ENCODE results near the gene SLC39A5. TPM values are rescaled to one million over a fixed set of nuclear protein-coding genes. Genes with fewer than 3 reads are reported as not detected.

SLC39A5 gene
- polyA plus RNA-seq, 1 of the 3 experiments (the other 2 are of a cell fraction) = 0.12 TPM

DNA sequence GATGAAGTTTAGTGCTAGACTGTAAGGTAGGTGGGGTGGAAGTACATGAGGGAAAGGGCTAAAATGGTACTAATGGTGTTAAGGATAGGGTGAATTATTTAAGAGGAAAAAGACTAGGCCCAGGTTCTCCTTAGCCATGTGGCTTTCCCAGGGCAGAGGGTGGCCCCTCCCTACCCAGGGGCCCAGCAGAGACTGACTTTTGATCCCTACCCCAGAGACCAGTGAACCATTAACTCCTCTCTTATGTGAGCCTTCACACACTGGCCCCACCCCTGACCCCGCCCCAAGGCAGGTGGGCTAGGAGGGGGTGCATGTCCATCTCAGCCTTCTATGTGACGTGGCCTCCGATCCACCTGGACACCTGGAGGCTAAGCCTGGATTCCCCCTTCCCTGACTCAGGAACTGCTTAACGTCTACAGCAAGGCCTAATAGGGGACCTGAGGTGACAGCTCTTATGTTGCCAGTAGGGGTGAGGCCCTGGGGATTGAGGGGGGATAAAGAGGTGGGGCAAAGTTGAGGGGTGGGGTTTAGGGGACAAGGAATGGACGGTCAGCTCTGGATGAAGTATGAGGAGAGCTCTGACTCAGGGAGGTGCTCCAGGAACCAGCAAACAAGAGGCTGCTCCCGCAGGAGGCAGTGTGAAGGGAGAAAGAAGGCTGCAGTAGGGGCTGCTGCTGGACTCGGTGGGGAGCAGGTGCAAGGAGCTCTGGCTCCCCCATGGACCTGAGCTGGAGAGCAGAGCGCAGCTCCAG is 757 bp downstream of the SLC39A5 start (continued):
- TF ChIP-seq, protein P1, sequence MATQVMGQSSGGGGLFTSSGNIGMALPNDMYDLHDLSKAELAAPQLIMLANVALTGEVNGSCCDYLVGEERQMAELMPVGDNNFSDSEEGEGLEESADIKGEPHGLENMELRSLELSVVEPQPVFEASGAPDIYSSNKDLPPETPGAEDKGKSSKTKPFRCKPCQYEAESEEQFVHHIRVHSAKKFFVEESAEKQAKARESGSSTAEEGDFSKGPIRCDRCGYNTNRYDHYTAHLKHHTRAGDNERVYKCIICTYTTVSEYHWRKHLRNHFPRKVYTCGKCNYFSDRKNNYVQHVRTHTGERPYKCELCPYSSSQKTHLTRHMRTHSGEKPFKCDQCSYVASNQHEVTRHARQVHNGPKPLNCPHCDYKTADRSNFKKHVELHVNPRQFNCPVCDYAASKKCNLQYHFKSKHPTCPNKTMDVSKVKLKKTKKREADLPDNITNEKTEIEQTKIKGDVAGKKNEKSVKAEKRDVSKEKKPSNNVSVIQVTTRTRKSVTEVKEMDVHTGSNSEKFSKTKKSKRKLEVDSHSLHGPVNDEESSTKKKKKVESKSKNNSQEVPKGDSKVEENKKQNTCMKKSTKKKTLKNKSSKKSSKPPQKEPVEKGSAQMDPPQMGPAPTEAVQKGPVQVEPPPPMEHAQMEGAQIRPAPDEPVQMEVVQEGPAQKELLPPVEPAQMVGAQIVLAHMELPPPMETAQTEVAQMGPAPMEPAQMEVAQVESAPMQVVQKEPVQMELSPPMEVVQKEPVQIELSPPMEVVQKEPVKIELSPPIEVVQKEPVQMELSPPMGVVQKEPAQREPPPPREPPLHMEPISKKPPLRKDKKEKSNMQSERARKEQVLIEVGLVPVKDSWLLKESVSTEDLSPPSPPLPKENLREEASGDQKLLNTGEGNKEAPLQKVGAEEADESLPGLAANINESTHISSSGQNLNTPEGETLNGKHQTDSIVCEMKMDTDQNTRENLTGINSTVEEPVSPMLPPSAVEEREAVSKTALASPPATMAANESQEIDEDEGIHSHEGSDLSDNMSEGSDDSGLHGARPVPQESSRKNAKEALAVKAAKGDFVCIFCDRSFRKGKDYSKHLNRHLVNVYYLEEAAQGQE (IDR thresholded peaks at IDR 0.05; ENCODE audit: low read depth, low read length) = no peak
- TF ChIP-seq TAF1 (IDR thresholded peaks at IDR 0.05; ENCODE audit: borderline replicate concordance, low read depth, low read length) (no peak), EZH2phosphoT487 (IDR thresholded peaks at IDR 0.05; ENCODE audit: borderline replicate concordance, low read depth) (no peak), EP300 (IDR thresholded peaks at IDR 0.05; ENCODE audit: borderline replicate concordance in 1 of 2, low read depth in 1 of 2, low read length in 1 of 2) (no peak), ELF1 (IDR thresholded peaks at IDR 0.05) (no peak), CHD2 (IDR thresholded peaks at IDR 0.05; ENCODE audit: low read length, partially characterized antibody) (no peak), JUND (IDR thresholded peaks at IDR 0.05) (no peak), FOSL2 (IDR thresholded peaks at IDR 0.05; ENCODE audit: borderline replicate concordance, low read depth) (no peak)

DNA sequence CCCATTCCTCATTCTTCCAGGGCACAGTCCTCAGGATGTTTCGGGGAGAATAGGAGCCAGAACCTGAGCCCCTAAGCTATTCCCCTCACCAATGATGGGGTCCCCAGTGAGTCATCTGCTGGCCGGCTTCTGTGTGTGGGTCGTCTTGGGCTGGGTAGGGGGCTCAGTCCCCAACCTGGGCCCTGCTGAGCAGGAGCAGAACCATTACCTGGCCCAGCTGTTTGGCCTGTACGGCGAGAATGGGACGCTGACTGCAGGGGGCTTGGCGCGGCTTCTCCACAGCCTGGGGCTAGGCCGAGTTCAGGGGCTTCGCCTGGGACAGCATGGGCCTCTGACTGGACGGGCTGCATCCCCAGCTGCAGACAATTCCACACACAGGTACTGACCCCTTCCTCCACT is 1.3 kb downstream of the SLC39A5 start:
- TF ChIP-seq, protein P2, sequence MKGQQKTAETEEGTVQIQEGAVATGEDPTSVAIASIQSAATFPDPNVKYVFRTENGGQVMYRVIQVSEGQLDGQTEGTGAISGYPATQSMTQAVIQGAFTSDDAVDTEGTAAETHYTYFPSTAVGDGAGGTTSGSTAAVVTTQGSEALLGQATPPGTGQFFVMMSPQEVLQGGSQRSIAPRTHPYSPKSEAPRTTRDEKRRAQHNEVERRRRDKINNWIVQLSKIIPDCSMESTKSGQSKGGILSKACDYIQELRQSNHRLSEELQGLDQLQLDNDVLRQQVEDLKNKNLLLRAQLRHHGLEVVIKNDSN (IDR thresholded peaks at IDR 0.05; ENCODE audit: borderline replicate concordance, low read depth) = no peak
- TF ChIP-seq, protein P3, sequence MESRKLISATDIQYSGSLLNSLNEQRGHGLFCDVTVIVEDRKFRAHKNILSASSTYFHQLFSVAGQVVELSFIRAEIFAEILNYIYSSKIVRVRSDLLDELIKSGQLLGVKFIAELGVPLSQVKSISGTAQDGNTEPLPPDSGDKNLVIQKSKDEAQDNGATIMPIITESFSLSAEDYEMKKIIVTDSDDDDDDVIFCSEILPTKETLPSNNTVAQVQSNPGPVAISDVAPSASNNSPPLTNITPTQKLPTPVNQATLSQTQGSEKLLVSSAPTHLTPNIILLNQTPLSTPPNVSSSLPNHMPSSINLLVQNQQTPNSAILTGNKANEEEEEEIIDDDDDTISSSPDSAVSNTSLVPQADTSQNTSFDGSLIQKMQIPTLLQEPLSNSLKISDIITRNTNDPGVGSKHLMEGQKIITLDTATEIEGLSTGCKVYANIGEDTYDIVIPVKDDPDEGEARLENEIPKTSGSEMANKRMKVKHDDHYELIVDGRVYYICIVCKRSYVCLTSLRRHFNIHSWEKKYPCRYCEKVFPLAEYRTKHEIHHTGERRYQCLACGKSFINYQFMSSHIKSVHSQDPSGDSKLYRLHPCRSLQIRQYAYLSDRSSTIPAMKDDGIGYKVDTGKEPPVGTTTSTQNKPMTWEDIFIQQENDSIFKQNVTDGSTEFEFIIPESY (IDR thresholded peaks at IDR 0.05; ENCODE audit: borderline replicate concordance, low read depth) = no peak
- TF ChIP-seq, protein P4, sequence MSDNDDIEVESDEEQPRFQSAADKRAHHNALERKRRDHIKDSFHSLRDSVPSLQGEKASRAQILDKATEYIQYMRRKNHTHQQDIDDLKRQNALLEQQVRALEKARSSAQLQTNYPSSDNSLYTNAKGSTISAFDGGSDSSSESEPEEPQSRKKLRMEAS (IDR thresholded peaks at IDR 0.05; ENCODE audit: low read depth) = no peak
- no peak for TF ChIP-seq MEF2A (IDR thresholded peaks at IDR 0.05; ENCODE audit: borderline replicate concordance, low read depth)
- no peak for TF ChIP-seq FOSL2 (IDR thresholded peaks at IDR 0.05; ENCODE audit: borderline replicate concordance, low read depth)
- TF ChIP-seq, protein P5, sequence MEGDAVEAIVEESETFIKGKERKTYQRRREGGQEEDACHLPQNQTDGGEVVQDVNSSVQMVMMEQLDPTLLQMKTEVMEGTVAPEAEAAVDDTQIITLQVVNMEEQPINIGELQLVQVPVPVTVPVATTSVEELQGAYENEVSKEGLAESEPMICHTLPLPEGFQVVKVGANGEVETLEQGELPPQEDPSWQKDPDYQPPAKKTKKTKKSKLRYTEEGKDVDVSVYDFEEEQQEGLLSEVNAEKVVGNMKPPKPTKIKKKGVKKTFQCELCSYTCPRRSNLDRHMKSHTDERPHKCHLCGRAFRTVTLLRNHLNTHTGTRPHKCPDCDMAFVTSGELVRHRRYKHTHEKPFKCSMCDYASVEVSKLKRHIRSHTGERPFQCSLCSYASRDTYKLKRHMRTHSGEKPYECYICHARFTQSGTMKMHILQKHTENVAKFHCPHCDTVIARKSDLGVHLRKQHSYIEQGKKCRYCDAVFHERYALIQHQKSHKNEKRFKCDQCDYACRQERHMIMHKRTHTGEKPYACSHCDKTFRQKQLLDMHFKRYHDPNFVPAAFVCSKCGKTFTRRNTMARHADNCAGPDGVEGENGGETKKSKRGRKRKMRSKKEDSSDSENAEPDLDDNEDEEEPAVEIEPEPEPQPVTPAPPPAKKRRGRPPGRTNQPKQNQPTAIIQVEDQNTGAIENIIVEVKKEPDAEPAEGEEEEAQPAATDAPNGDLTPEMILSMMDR (IDR thresholded peaks at IDR 0.05) = no peak
- no peak for TF ChIP-seq RAD21 (IDR thresholded peaks at IDR 0.05; ENCODE audit: low read length)
- no peak for TF ChIP-seq EP300 (IDR thresholded peaks at IDR 0.05; ENCODE audit: borderline replicate concordance in 1 of 2, low read depth in 1 of 2, low read length in 1 of 2)
- TF ChIP-seq TAF1 (IDR thresholded peaks at IDR 0.05; ENCODE audit: borderline replicate concordance, low read depth, low read length) = no peak
- no peak for TF ChIP-seq GABPA (IDR thresholded peaks at IDR 0.05; ENCODE audit: low read depth)
- TF ChIP-seq, protein P6, sequence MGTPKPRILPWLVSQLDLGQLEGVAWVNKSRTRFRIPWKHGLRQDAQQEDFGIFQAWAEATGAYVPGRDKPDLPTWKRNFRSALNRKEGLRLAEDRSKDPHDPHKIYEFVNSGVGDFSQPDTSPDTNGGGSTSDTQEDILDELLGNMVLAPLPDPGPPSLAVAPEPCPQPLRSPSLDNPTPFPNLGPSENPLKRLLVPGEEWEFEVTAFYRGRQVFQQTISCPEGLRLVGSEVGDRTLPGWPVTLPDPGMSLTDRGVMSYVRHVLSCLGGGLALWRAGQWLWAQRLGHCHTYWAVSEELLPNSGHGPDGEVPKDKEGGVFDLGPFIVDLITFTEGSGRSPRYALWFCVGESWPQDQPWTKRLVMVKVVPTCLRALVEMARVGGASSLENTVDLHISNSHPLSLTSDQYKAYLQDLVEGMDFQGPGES (IDR thresholded peaks at IDR 0.05; ENCODE audit: low read depth, low read length) = no peak
- Histone ChIP-seq H3F3A (replicated peaks; ENCODE audit: insufficient read depth) (peaks cover 14% of the 10 kb centered on the region), H3K79me2 (ENCODE audit: insufficient read depth) (no peaks in the 10 kb centered on the region), H3K27ac (ENCODE audit: low read depth in 2 of 2, low read length in 1 of 2) (no peak overlapping the region), H4K20me1 (ENCODE audit: insufficient read depth) (no peaks in the 10 kb centered on the region), H2AFZ (ENCODE audit: low read depth) (no peak overlapping the region), H3K36me3 (replicated peaks in 1 of 2; ENCODE audit: control insufficient read depth in 1 of 2, insufficient read depth in 2 of 2, low read length in 1 of 2) (peaks cover 0 to 1% of the 10 kb centered on the region in 2 experiments), H3K9me2 (no peaks in the 10 kb centered on the region), H3K9ac (no peak overlapping the region), H3K4me3 (ENCODE audit: low read depth in 2 of 2, low read length in 1 of 2) (no peak overlapping the region), H3K4me1 (ENCODE audit: control insufficient read depth in 1 of 2, insufficient read depth in 2 of 2, low read depth in 1 of 2, low read length in 1 of 2) (peaks cover 0 to 7% of the 10 kb centered on the region in 2 experiments; a peak in 1 of 4 replicates), H3K27me3 (ENCODE audit: insufficient read depth) (no peaks in the 10 kb centered on the region), H3K4me2 (no peak overlapping the region), H3K9me3 (no peaks in the 10 kb centered on the region)
- ChIA-PET CTCF (interaction anchor here (1.3 to 1.7 kb wide), 3 partner anchors 9 to 42 kb away, joined by 6 to 7 read pairs (median 6); partner anchors contain the start of genes ANKRD52, RNF41 and SMARCC2), POLR2A (interaction anchor here (1.6 kb wide), 1 partner anchor 9 kb away, joined by 5 read pairs; the partner anchor contains the start of gene RNF41)
- no CpG with 5 or more reads among the region's 11 CpGs for WGBS (ENCODE audit: low lambda C conversion rate)
- no peak for DNase-seq
